22Rv1 (cell line): ENCODE data around the gene NME1.

Source experiments
- ZFX ChIP-seq: fragments of 450-650 bp; IDR thresholded peaks from 2 replicates; pipeline ENCODE4 v1.6.1; 2017; ENCODE audit warnings: antibody characterized with exemption, borderline replicate concordance
- TF ChIP-seq, protein P1 (sequence below): fragments of 450-650 bp; IDR thresholded peaks from 2 replicates; pipeline ENCODE4 v1.5.1; 2017; ENCODE audit warnings: mild to moderate bottlenecking

DNA sequence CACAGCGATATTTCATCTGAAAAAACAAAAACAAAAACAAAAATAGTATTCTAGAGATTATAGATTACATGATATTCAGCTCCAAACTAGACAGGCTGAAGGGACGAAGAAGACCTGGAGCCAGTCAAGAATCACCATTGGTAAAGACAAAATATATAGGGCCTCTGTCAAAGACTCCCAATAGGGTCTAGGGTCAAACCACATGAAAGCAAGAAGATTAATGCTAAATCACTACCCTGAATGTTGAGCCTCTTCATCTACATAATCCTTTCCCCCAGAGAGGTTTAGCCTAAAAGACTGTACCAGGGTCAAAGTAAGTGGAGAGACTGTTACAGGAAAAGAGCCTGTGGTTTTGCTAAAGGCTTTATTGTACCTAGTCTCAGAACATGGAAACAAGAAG, 10.8 kb upstream of the NME1 start:
- TF ChIP-seq, protein P1, sequence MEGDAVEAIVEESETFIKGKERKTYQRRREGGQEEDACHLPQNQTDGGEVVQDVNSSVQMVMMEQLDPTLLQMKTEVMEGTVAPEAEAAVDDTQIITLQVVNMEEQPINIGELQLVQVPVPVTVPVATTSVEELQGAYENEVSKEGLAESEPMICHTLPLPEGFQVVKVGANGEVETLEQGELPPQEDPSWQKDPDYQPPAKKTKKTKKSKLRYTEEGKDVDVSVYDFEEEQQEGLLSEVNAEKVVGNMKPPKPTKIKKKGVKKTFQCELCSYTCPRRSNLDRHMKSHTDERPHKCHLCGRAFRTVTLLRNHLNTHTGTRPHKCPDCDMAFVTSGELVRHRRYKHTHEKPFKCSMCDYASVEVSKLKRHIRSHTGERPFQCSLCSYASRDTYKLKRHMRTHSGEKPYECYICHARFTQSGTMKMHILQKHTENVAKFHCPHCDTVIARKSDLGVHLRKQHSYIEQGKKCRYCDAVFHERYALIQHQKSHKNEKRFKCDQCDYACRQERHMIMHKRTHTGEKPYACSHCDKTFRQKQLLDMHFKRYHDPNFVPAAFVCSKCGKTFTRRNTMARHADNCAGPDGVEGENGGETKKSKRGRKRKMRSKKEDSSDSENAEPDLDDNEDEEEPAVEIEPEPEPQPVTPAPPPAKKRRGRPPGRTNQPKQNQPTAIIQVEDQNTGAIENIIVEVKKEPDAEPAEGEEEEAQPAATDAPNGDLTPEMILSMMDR, result no peak
- TF ChIP-seq ZFX, result no peak
